ENCODE measurements around the gene RAB3GAP2. TPM values are rescaled to one million over a fixed set of nuclear protein-coding genes. Genes with fewer than 3 reads are reported as not detected.
"Not testable (repeated sequence)": the region's sequence is repeated elsewhere in the genome, so short reads cannot be mapped to it uniquely, and the experiment has no call there.

Gene RAB3GAP2
- total RNA-seq, 4 donors from 2014 or later = 9.4 to 47.6 (median 33.5) TPM

- intact Hi-C loops (cut with DNase I; ENCODE audit: low total_unique reads) = no loop called here
- no peaks in the 10 kb centered on the region for H3K36me3 ChIP-seq
Observed at GRCh38 chr1:220182656-220183055, 89.6 kb downstream of the RAB3GAP2 start.

GRCh38 chr1:220182111-220182510, 90.1 kb downstream of the RAB3GAP2 start:
- Histone ChIP-seq H3K4me3 (no peak overlapping the region), H3K9me3 (no peaks in the 10 kb centered on the region), H3K4me1 (no peaks in the 10 kb centered on the region), H3K36me3 (no peaks in the 10 kb centered on the region), H3K27me3 (no peaks in the 10 kb centered on the region), H3K27ac (no peak overlapping the region)
- TF ChIP-seq POLR2A (IDR thresholded peaks at IDR 0.05) = no peak
- TF ChIP-seq, protein P1, sequence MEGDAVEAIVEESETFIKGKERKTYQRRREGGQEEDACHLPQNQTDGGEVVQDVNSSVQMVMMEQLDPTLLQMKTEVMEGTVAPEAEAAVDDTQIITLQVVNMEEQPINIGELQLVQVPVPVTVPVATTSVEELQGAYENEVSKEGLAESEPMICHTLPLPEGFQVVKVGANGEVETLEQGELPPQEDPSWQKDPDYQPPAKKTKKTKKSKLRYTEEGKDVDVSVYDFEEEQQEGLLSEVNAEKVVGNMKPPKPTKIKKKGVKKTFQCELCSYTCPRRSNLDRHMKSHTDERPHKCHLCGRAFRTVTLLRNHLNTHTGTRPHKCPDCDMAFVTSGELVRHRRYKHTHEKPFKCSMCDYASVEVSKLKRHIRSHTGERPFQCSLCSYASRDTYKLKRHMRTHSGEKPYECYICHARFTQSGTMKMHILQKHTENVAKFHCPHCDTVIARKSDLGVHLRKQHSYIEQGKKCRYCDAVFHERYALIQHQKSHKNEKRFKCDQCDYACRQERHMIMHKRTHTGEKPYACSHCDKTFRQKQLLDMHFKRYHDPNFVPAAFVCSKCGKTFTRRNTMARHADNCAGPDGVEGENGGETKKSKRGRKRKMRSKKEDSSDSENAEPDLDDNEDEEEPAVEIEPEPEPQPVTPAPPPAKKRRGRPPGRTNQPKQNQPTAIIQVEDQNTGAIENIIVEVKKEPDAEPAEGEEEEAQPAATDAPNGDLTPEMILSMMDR (IDR thresholded peaks at IDR 0.05) = no peak
- intact Hi-C loops (cut with DNase I; ENCODE audit: low total_unique reads) = no loop called here
- no peak for DNase-seq

More at GRCh38 chr1:220182656-220183055, 89.6 kb downstream of the RAB3GAP2 start:
- no peak overlapping the region for H3K27ac ChIP-seq
- H3K27me3 ChIP-seq = no peaks in the 10 kb centered on the region
- TF ChIP-seq, protein P1 (IDR thresholded peaks at IDR 0.05) = no peak
- TF ChIP-seq POLR2A (IDR thresholded peaks at IDR 0.05) = no peak
- no peak for DNase-seq
- H3K4me1 ChIP-seq = no peaks in the 10 kb centered on the region
- H3K4me3 ChIP-seq = no peak overlapping the region
- no peaks in the 10 kb centered on the region for H3K9me3 ChIP-seq

DNA sequence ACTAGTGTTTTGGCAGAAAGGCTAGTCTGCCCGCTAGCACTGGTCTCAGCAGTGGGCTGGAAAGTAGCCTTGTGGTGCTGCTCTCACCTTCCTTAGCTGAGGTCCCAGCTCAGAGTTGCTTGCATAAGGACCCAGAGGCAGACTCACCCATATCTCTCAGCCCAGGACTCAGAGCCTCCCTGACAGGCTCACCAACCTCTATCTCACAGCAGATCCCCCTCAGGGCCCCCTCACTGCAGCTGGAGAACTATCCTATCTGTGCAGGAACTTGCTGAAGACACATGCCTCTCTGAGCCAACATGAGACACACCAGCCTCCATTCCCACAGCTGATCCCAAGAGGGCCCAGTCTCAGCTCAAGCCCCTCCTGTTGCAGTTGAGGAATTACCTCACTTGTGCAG, 95.7 kb downstream of the RAB3GAP2 start:
- TF ChIP-seq, protein P1 (IDR thresholded peaks at IDR 0.05) = no peak
- no peak for TF ChIP-seq POLR2A (IDR thresholded peaks at IDR 0.05)
- Histone ChIP-seq H3K27ac (no peak overlapping the region), H3K36me3 (no peaks in the 10 kb centered on the region), H3K4me3 (no peak overlapping the region), H3K4me1 (no peaks in the 10 kb centered on the region), H3K27me3 (no peaks in the 10 kb centered on the region), H3K9me3 (no peaks in the 10 kb centered on the region)
- intact Hi-C loops (cut with DNase I; ENCODE audit: low total_unique reads) = no loop called here
- DNase-seq = no peak

- intact Hi-C loops (cut with DNase I; ENCODE audit: low total_unique reads) = no loop called here
- no peaks in the 10 kb centered on the region for H3K36me3 ChIP-seq
- no peaks in the 10 kb centered on the region for H3K27me3 ChIP-seq
- H3K4me1 ChIP-seq = no peaks in the 10 kb centered on the region
- no peak for TF ChIP-seq POLR2A (IDR thresholded peaks at IDR 0.05)
- TF ChIP-seq, protein P1 (IDR thresholded peaks at IDR 0.05) = no peak
- no peaks in the 10 kb centered on the region for H3K9me3 ChIP-seq
- no peak overlapping the region for H3K27ac ChIP-seq
- DNase-seq = no peak
- H3K4me3 ChIP-seq = no peak overlapping the region
Observed at GRCh38 chr1:220170836-220171526, 101.3 kb downstream of the RAB3GAP2 start.

DNA sequence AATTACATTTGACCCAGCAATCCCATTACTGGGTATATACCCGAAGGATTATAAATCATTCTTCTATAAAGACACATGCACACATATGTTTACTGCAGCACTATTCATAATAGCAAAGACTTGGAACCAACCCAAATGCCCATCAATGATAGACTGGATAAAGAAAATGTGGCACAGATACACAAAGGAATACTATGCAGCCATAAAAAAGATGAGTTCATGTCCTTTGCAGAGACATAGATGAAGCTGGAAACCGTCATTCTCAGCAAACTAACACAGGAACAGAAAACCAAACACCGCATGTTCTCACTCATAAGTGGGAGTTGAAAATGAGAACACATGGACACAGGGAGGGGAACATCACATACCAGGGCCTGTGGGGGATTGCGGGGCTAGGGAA, 102.4 kb downstream of the RAB3GAP2 start:
- H3K9me3 ChIP-seq; H3K27me3 ChIP-seq; H3K4me3 ChIP-seq; intact Hi-C loops (cut with DNase I; ENCODE audit: low total_unique reads); H3K36me3 ChIP-seq; H3K27ac ChIP-seq; DNase-seq; H3K4me1 ChIP-seq: not testable (repeated sequence)

Measured in uterus (tissue), 4 donors.